Endodermal cell (in vitro differentiated cells): ENCODE data around the gene MCTP2. TPM values are rescaled to one million over a fixed set of nuclear protein-coding genes. Genes with fewer than 3 reads are reported as not detected.

Source experiments
- DNase-seq: peaks from one replicate; pipeline ENCODE4 v3.0.0-alpha.2; 2017
- H3K27ac ChIP-seq: 2 replicates; pipeline ENCODE4 v1.5.1; 2013; ENCODE audit warnings: mild to moderate bottlenecking, low read depth, low read length, moderate library complexity
- H3K27me3 ChIP-seq: 2 replicates; pipeline ENCODE4 v1.6.1; 2013; ENCODE audit warnings: mild to moderate bottlenecking, low read length, moderate library complexity; ENCODE audit not compliant: insufficient read depth, control insufficient read depth, poor library complexity, severe bottlenecking
- H3K36me3 ChIP-seq: 2 replicates; pipeline ENCODE4 v1.7.0; 2013; ENCODE audit warnings: mild to moderate bottlenecking, low read length, moderate library complexity; ENCODE audit not compliant: control insufficient read depth, insufficient read depth
- H3K4me1 ChIP-seq: one replicate; pipeline ENCODE4 v1.7.0; 2013; ENCODE audit warnings: low read length; ENCODE audit not compliant: control insufficient read depth, insufficient read depth
- H3K4me3 ChIP-seq: 2 replicates; pipeline ENCODE4 v1.5.1; 2013; ENCODE audit warnings: mild to moderate bottlenecking, low read length, moderate library complexity
- H3K9ac ChIP-seq: 2 replicates; pipeline ENCODE4 v1.6.1; 2013; ENCODE audit warnings: mild to moderate bottlenecking, low read length, moderate library complexity; ENCODE audit not compliant: poor library complexity, severe bottlenecking; ENCODE audit errors: extremely low read depth
- H3K9me3 ChIP-seq: 2 replicates; pipeline ENCODE4 v1.6.1; 2013; ENCODE audit warnings: mild to moderate bottlenecking, low read length, moderate library complexity; ENCODE audit not compliant: control insufficient read depth
- H3K27ac Mint-ChIP-seq: 2 replicates; pipeline ENCODE4 v1.8.0; 2020; ENCODE audit warnings: mixed read lengths
- H3K27me3 Mint-ChIP-seq: 2 replicates; pipeline ENCODE4 v1.8.0; 2021; ENCODE audit warnings: mild to moderate bottlenecking, mixed read lengths; ENCODE audit not compliant: insufficient read depth
- H3K36me3 Mint-ChIP-seq: 2 replicates; pipeline ENCODE4 v1.8.0; 2020; ENCODE audit warnings: low read depth, mixed read lengths
- H3K4me1 Mint-ChIP-seq: 2 replicates; pipeline ENCODE4 v1.8.0; 2020; ENCODE audit warnings: mixed read lengths
- H3K4me3 Mint-ChIP-seq: 2 replicates; pipeline ENCODE4 v1.8.0; 2020; ENCODE audit warnings: mild to moderate bottlenecking, moderate library complexity, mixed read lengths
- H3K9me3 Mint-ChIP-seq: 2 replicates; pipeline ENCODE4 v1.8.0; 2020; ENCODE audit warnings: mild to moderate bottlenecking, mixed read lengths
- WGBS, 2 experiments: methylation state at CpG; one replicate each; pipeline versions ENCODE4 v1.1.5 to v1.1.7; 2013; ENCODE audit warnings: missing lambda C conversion rate in 2 of 2, mixed read lengths in 1 of 2; ENCODE audit not compliant: insufficient coverage in 1 of 2, insufficient read length in 1 of 2; 5-methylcytosine and 5-hydroxymethylcytosine counted together
- total RNA-seq, 2 donors: library from RNA; stranded (reverse); fragmentation: NEBNext Ultra II Directional in 1 of 2; extraction: Animal tissue kit (Norgen Biotek cat#: 25700) in 1 of 2; gene quantifications; 2 replicates in 1 of 2; 3 replicates in 1 of 2; pipeline ENCODE4 v1.2.1, GENCODE V29; 2021
- TF ChIP-seq, protein P1 (sequence below): fragments of 200-600 bp; sonication (generic); conservative IDR thresholded peaks from 2 replicates; pipeline ENCODE4 v1.5.0; 2021; ENCODE audit warnings: antibody characterized with exemption, mild to moderate bottlenecking

The MCTP2 gene
- total RNA-seq, 2 donors from 2014 or later: 9.2 to 12.1 TPM

DNA sequence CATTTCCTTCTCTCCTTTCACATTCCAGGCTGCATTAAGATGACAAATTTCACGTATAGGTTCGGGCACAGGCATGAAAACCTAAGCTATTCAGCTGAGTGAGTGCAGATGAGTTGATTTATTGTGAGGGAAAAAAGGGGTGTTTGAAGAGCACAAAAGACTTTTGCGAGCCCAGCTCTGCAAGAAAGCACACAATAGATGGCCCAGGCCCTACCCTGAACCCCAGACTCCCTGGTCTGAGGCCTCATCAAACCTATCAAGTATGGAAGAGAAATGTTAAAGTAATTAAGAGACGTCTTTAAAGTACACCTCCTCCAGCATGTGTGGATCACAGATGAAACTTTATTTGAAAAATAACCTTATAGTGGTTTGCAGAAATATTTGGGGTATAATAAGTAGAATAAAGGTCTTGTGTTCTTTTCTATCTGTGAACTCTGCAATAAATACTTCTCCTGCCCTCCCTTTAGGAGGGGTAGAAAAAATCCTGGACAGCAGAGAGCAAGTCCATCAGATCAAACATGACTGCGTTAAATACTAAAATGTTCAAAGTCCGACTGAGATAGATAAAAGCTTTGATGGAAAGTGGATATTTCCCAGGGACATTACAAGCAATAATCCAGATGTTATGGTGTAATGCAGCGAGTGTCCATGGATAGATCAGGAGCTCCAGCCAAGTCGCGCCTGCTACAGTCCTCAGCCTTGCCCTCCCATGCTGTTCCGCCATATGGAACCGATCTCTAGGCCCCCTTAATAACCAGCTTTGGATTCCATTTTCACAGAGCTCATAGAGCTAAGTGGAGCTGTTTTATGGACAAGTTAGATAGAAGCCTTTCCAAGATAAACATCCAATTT is 121.5 kb downstream of the MCTP2 start:
- H3K4me3 Mint-ChIP-seq: no peak overlapping the region
- no peak for DNase-seq

GRCh38 chr15:94353488-94353820 is 122.1 kb downstream of the MCTP2 start:
- Histone ChIP-seq H3K4me1 (no peaks in the 10 kb centered on the region), H3K36me3 (no peaks in the 10 kb centered on the region), H3K9ac (no peak overlapping the region), H3K27ac (no peak overlapping the region), H3K27me3 (no peaks in the 10 kb centered on the region), H3K4me3 (no peak overlapping the region), H3K9me3 (no peaks in the 10 kb centered on the region)
- TF ChIP-seq, protein P1, sequence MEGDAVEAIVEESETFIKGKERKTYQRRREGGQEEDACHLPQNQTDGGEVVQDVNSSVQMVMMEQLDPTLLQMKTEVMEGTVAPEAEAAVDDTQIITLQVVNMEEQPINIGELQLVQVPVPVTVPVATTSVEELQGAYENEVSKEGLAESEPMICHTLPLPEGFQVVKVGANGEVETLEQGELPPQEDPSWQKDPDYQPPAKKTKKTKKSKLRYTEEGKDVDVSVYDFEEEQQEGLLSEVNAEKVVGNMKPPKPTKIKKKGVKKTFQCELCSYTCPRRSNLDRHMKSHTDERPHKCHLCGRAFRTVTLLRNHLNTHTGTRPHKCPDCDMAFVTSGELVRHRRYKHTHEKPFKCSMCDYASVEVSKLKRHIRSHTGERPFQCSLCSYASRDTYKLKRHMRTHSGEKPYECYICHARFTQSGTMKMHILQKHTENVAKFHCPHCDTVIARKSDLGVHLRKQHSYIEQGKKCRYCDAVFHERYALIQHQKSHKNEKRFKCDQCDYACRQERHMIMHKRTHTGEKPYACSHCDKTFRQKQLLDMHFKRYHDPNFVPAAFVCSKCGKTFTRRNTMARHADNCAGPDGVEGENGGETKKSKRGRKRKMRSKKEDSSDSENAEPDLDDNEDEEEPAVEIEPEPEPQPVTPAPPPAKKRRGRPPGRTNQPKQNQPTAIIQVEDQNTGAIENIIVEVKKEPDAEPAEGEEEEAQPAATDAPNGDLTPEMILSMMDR: no peak
- Mint-ChIP-seq H3K27me3 (no peaks in the 10 kb centered on the region), H3K36me3 (peaks cover 10% of the 10 kb centered on the region), H3K4me3 (no peak overlapping the region), H3K27ac (no peak overlapping the region), H3K4me1 (no peaks in the 10 kb centered on the region), H3K9me3 (peaks cover 3% of the 10 kb centered on the region)
- WGBS, 2 experiments: 94 to 100% methylated on average over 3 of the region's 3 CpGs
- no peak for DNase-seq

More for the DNA sequence above, 121.5 kb downstream of the MCTP2 start:
- no peaks in the 10 kb centered on the region for H3K4me1 ChIP-seq
- no peaks in the 10 kb centered on the region for H3K4me1 Mint-ChIP-seq
- peaks cover 5% of the 10 kb centered on the region for H3K9me3 Mint-ChIP-seq
- H3K27me3 Mint-ChIP-seq: no peaks in the 10 kb centered on the region
- no peak overlapping the region for H3K4me3 ChIP-seq
- 92 to 94% methylated on average over 2 to 11 of the region's 11 CpGs for WGBS, 2 experiments
- H3K9me3 ChIP-seq: no peaks in the 10 kb centered on the region
- no peaks in the 10 kb centered on the region for H3K36me3 ChIP-seq
- peaks cover 12% of the 10 kb centered on the region for H3K36me3 Mint-ChIP-seq
- no peak overlapping the region for H3K27ac Mint-ChIP-seq
- H3K27ac ChIP-seq: no peak overlapping the region
- no peak overlapping the region for H3K9ac ChIP-seq
- TF ChIP-seq, protein P1: no peak
- H3K27me3 ChIP-seq: no peaks in the 10 kb centered on the region

DNA sequence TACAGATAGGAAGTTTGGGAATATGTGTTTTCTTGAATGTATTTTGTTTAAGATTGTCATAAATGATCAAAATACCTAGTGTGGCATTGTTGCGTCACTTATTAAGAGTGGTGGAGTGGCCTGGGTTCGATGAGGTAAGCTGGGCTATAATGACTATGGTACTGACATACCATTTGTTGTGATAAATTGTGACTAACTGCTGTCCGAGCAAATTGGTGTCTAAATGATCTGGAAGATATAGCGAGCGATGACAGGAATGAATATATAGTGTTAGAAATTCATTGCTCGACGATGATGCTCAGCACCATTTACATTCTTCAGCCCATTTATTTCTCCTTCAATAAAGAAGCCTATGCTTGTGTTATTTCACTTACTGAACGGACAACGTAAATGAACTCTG is 123.3 kb downstream of the MCTP2 start:
- H3K27me3 Mint-ChIP-seq: no peaks in the 10 kb centered on the region
- H3K4me1 Mint-ChIP-seq: no peaks in the 10 kb centered on the region
- H3K4me3 Mint-ChIP-seq: no peak overlapping the region

More for the DNA sequence above, 123.3 kb downstream of the MCTP2 start:
- TF ChIP-seq, protein P1: no peak
- H3K27ac ChIP-seq: no peak overlapping the region
- H3K36me3 ChIP-seq: no peaks in the 10 kb centered on the region
- H3K9me3 ChIP-seq: no peaks in the 10 kb centered on the region
- 97 to 100% methylated on average over 7 to 9 of the region's 9 CpGs for WGBS, 2 experiments
- Mint-ChIP-seq H3K27ac (no peak overlapping the region), H3K9me3 (no peaks in the 10 kb centered on the region), H3K36me3 (peaks cover 4% of the 10 kb centered on the region)
- H3K27me3 ChIP-seq: no peaks in the 10 kb centered on the region
- H3K4me3 ChIP-seq: no peak overlapping the region
- no peak overlapping the region for H3K9ac ChIP-seq
- DNase-seq: no peak
- no peaks in the 10 kb centered on the region for H3K4me1 ChIP-seq
